Measurements from ENCODE around the gene PYROXD2. TPM values are rescaled to one million over a fixed set of nuclear protein-coding genes. Genes with fewer than 3 reads are reported as not detected.

The PYROXD2 gene
- total and polyA plus RNA-seq, 2 of the 8 experiments (the other 6 are each of a cell fraction or from before 2014, with no cell fraction given): 3.2 to 5.4 TPM

DNA sequence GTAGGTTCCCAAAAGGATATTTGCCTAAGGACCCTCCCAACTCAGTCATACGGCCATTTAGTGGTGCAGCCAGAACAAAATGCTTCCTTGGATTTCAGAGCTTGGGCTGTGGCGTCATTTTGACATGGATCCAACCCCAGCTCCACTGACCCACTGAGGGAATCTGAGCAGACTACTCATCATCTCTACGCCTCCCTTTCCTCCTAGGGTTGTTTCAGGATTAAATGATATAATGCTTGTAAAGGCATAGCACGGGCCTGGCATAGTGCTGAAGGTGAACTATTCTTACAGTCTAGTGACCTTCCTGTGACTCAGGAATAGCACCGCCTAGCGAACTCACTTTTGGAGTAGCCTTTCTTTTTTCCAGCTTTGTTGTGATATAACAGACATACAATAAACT is 76.7 kb downstream of the PYROXD2 start:
- Histone ChIP-seq H3K4me1 (replicated peaks in 1 of 4; ENCODE audit: control insufficient read depth in 3 of 4, insufficient read depth in 4 of 4, low read length in 3 of 4) (no peaks in the 10 kb centered on the region), H3K23me2 (ENCODE audit: low read depth, low read length) (no peaks in the 10 kb centered on the region), H3K36me3 (ENCODE audit: control insufficient read depth in 2 of 4, insufficient read depth in 4 of 4, low read length in 3 of 4) (no peaks in the 10 kb centered on the region), H3K9me3 (ENCODE audit: insufficient read depth in 2 of 2, low read depth in 1 of 2, low read length in 1 of 2) (no peaks in the 10 kb centered on the region), H2BK5ac (ENCODE audit: low read depth, low read length) (no peak overlapping the region), H3K4me3 (ENCODE audit: extremely low read depth in 1 of 4, insufficient read depth in 2 of 4, low read depth in 3 of 4, low read length in 4 of 4) (no peak overlapping the region), H2AK5ac (ENCODE audit: low read depth, low read length) (no peak overlapping the region), H2BK12ac (ENCODE audit: low read depth, low read length) (no peak overlapping the region), H3K18ac (ENCODE audit: extremely low read depth, low read length) (no peak overlapping the region), H3K27ac (ENCODE audit: low read depth, low read length) (no peak overlapping the region), H3K9ac (replicated peaks in 1 of 4; ENCODE audit: extremely low read depth in 1 of 4, low read depth in 3 of 4, low read length in 3 of 4) (no peak overlapping the region), H4K91ac (replicated peaks; ENCODE audit: insufficient read length, low read length) (no peak overlapping the region), H2BK120ac (replicated peaks; ENCODE audit: low read depth, low read length) (no peak overlapping the region), H2BK15ac (ENCODE audit: low read length) (no peak overlapping the region), H4K5ac (ENCODE audit: insufficient read length, low read depth, low read length) (no peak overlapping the region), H3K56ac (replicated peaks; ENCODE audit: insufficient read length, low read depth, low read length) (no peak overlapping the region), H4K8ac (ENCODE audit: extremely low read depth, insufficient read depth, low read length) (no peak overlapping the region), H3K4ac (replicated peaks; ENCODE audit: insufficient read length, low read depth, low read length) (no peak overlapping the region), H3K4me2 (ENCODE audit: insufficient read depth in 1 of 2, low read depth in 2 of 2, low read length in 2 of 2) (no peak overlapping the region), H3K14ac (ENCODE audit: insufficient read length) (no peak overlapping the region), H3K27me3 (replicated peaks in 1 of 4; ENCODE audit: control insufficient read depth in 3 of 4, extremely low read depth in 1 of 4, insufficient read depth in 3 of 4, low read length in 3 of 4) (no peaks in the 10 kb centered on the region), H2AFZ (ENCODE audit: low read length) (no peak overlapping the region; the same call in 1 of the 2 replicates), H2BK20ac (ENCODE audit: low read length) (no peak overlapping the region), H4K20me1 (replicated peaks in 1 of 2; ENCODE audit: control insufficient read depth in 1 of 2, insufficient read depth in 2 of 2, low read length in 2 of 2) (no peaks in the 10 kb centered on the region), H3K79me1 (ENCODE audit: low read depth, low read length) (no peaks in the 10 kb centered on the region), H3K23ac (ENCODE audit: insufficient read length) (no peak overlapping the region), H3K79me2 (ENCODE audit: control insufficient read depth in 1 of 2, insufficient read depth in 2 of 2, low read length in 2 of 2) (no peaks in the 10 kb centered on the region)
- 85% methylated on average over 6 of the region's 6 CpGs; no CpG with 5 or more reads in 1 of the 2 experiments for WGBS, 2 experiments (ENCODE audit: extremely low coverage in 1 of 2, insufficient coverage in 1 of 2, insufficient read length in 1 of 2, insufficient replicate concordance in 2 of 2, low coverage in 1 of 2, low lambda C conversion rate in 2 of 2, missing lambda C conversion rate in 1 of 2)
- FAIRE-seq (no peak), DNase-seq (ENCODE audit: low read depth in 1 of 2, low spot score in 2 of 2) (no peak)
- CTCF ChIA-PET (ENCODE audit: partially characterized antibody): interaction anchor here (0.6 to 2.0 kb wide), 7 partner anchors 12 to 392 kb away, joined by 3 to 7 read pairs (median 3); no protein-coding TSS in a partner anchor
- POLR2A ChIA-PET (ENCODE audit: partially characterized antibody): no interaction called here
- TF ChIP-seq BACH1 (IDR thresholded peaks at IDR 0.05; ENCODE audit: low read length) (no peak), YY1 (IDR thresholded peaks at IDR 0.05; ENCODE audit: low read depth, low read length) (no peak), PHF8 (conservative IDR thresholded peaks at IDR 0.05; ENCODE audit: low read depth, low read length) (no peak), RXRA (IDR thresholded peaks at IDR 0.05; ENCODE audit: insufficient read depth, low read depth, low read length) (no peak), MAFK (IDR thresholded peaks at IDR 0.05; ENCODE audit: low read depth, low read length) (no peak), SIN3A (conservative IDR thresholded peaks at IDR 0.05 in 1 of 2, IDR thresholded peaks at IDR 0.05 in 1 of 2; ENCODE audit: low read depth in 1 of 2, low read length in 2 of 2) (no peak), CHD1 (IDR thresholded peaks at IDR 0.05; ENCODE audit: low read depth, low read length) (no peak), KDM1A (IDR thresholded peaks at IDR 0.05; ENCODE audit: borderline replicate concordance, low read length) (no peak), SAP30 (IDR thresholded peaks at IDR 0.05; ENCODE audit: insufficient read depth, insufficient replicate concordance, low read length) (no peak), CHD2 (IDR thresholded peaks at IDR 0.05; ENCODE audit: low read length) (no peak), TBP (IDR thresholded peaks at IDR 0.05; ENCODE audit: low read depth, low read length) (no peak), SP4 (IDR thresholded peaks at IDR 0.05; ENCODE audit: low read length) (no peak)
- TF ChIP-seq, protein P1, sequence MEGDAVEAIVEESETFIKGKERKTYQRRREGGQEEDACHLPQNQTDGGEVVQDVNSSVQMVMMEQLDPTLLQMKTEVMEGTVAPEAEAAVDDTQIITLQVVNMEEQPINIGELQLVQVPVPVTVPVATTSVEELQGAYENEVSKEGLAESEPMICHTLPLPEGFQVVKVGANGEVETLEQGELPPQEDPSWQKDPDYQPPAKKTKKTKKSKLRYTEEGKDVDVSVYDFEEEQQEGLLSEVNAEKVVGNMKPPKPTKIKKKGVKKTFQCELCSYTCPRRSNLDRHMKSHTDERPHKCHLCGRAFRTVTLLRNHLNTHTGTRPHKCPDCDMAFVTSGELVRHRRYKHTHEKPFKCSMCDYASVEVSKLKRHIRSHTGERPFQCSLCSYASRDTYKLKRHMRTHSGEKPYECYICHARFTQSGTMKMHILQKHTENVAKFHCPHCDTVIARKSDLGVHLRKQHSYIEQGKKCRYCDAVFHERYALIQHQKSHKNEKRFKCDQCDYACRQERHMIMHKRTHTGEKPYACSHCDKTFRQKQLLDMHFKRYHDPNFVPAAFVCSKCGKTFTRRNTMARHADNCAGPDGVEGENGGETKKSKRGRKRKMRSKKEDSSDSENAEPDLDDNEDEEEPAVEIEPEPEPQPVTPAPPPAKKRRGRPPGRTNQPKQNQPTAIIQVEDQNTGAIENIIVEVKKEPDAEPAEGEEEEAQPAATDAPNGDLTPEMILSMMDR (IDR thresholded peaks at IDR 0.05; ENCODE audit: control extremely low read depth in 1 of 3, insufficient read depth in 1 of 3, low read depth in 1 of 3, low read length in 3 of 3): no peak

All from H1 (cell line).